Activated naive CD4-positive, alpha-beta T cell treated with anti-CD3 and anti-CD28 coated beads, Interleukin-2, amount 10 ng/mL, durations not matched to agents 7 days and 5 days (primary cell): ENCODE data around the gene KCNF1.
"Not testable (repeated sequence)": the region's sequence is repeated elsewhere in the genome, so short reads cannot be mapped to it uniquely, and the experiment has no call there.

Experiments used
- CTCF ChIA-PET: fragments of 350-600 bp; sonication (Branson Sonifier 250); formaldehyde crosslinking; loops from one replicate; lab custom pipeline; 2021; ENCODE audit warnings: antibody characterized with exemption; lab: Charles Lee
- DNase-seq: peaks from one replicate; pipeline ENCODE4 v3.0.0-alpha.2; 2020
- H3K27ac Mint-ChIP-seq: one replicate; pipeline ENCODE4 v1.8.0; 2021; ENCODE audit warnings: mild to moderate bottlenecking, moderate library complexity, mixed read lengths
- H3K27me3 Mint-ChIP-seq: one replicate; pipeline ENCODE4 v1.8.0; 2021; ENCODE audit warnings: mild to moderate bottlenecking, mixed read lengths
- H3K36me3 Mint-ChIP-seq: one replicate; pipeline ENCODE4 v1.8.0; 2021; ENCODE audit warnings: mixed read lengths
- H3K4me1 Mint-ChIP-seq: one replicate; pipeline ENCODE4 v1.8.0; 2021; ENCODE audit warnings: mixed read lengths
- H3K4me3 Mint-ChIP-seq: one replicate; pipeline ENCODE4 v1.8.0; 2021; ENCODE audit warnings: mild to moderate bottlenecking, moderate library complexity, mixed read lengths
- H3K9me3 Mint-ChIP-seq: one replicate; pipeline ENCODE4 v1.8.0; 2021; ENCODE audit warnings: mixed read lengths

KCNF1 gene

GRCh38 chr2:10944799-10945198 is 33.1 kb downstream of the KCNF1 start:
- H3K4me1 Mint-ChIP-seq = no peaks in the 10 kb centered on the region
- CTCF ChIA-PET = interaction anchor here (0.9 kb wide), 1 partner anchor 180 kb away, joined by 4 read pairs; no protein-coding TSS in a partner anchor
- no peaks in the 10 kb centered on the region for H3K36me3 Mint-ChIP-seq
- H3K9me3 Mint-ChIP-seq = no peaks in the 10 kb centered on the region
- DNase-seq = no peak
- H3K27ac Mint-ChIP-seq = no peak overlapping the region
- no peak overlapping the region for H3K4me3 Mint-ChIP-seq
- H3K27me3 Mint-ChIP-seq = peaks cover 43% of the 10 kb centered on the region

GRCh38 chr2:10946394-10946793 is 34.7 kb downstream of the KCNF1 start:
- Mint-ChIP-seq H3K27ac (no peak overlapping the region), H3K27me3 (peaks cover 44% of the 10 kb centered on the region), H3K36me3 (no peaks in the 10 kb centered on the region), H3K4me1 (no peaks in the 10 kb centered on the region), H3K4me3 (no peak overlapping the region), H3K9me3 (no peaks in the 10 kb centered on the region)
- DNase-seq = no peak
- CTCF ChIA-PET = interaction anchor here (0.6 kb wide), 1 partner anchor 678 kb away, joined by 3 read pairs; no protein-coding TSS in a partner anchor

GRCh38 chr2:10947005-10947440 is 35.3 kb downstream of the KCNF1 start:
- no peak for DNase-seq
- no peak overlapping the region for H3K27ac Mint-ChIP-seq
- CTCF ChIA-PET = no interaction called here
- peaks cover 47% of the 10 kb centered on the region for H3K27me3 Mint-ChIP-seq
- no peak overlapping the region for H3K4me3 Mint-ChIP-seq
- H3K36me3 Mint-ChIP-seq = no peaks in the 10 kb centered on the region
- no peaks in the 10 kb centered on the region for H3K9me3 Mint-ChIP-seq
- no peaks in the 10 kb centered on the region for H3K4me1 Mint-ChIP-seq

- H3K4me1 Mint-ChIP-seq = no peaks in the 10 kb centered on the region
- peaks cover 2% of the 10 kb centered on the region for H3K9me3 Mint-ChIP-seq
- no peak overlapping the region for H3K4me3 Mint-ChIP-seq
- H3K36me3 Mint-ChIP-seq = no peaks in the 10 kb centered on the region
- CTCF ChIA-PET = no interaction called here
- DNase-seq = no peak
- no peak overlapping the region for H3K27ac Mint-ChIP-seq
- H3K27me3 Mint-ChIP-seq = peaks cover 47% of the 10 kb centered on the region
Measured at GRCh38 chr2:10947446-10948187, 35.9 kb downstream of the KCNF1 start.

- H3K27me3 Mint-ChIP-seq = peaks cover 46% of the 10 kb centered on the region
- peaks cover 2% of the 10 kb centered on the region for H3K36me3 Mint-ChIP-seq
- no peak overlapping the region for H3K27ac Mint-ChIP-seq
- peaks cover 8% of the 10 kb centered on the region for H3K9me3 Mint-ChIP-seq
- DNase-seq = no peak
- no peak overlapping the region for H3K4me3 Mint-ChIP-seq
- no peaks in the 10 kb centered on the region for H3K4me1 Mint-ChIP-seq
- CTCF ChIA-PET = no interaction called here
Measured at GRCh38 chr2:10948188-10948564, 36.4 kb downstream of the KCNF1 start.

- H3K9me3 Mint-ChIP-seq = peaks cover 12% of the 10 kb centered on the region
- CTCF ChIA-PET = no interaction called here
- DNase-seq = no peak
- H3K27ac Mint-ChIP-seq = no peak overlapping the region
- no peaks in the 10 kb centered on the region for H3K4me1 Mint-ChIP-seq
- H3K4me3 Mint-ChIP-seq = no peak overlapping the region
- peaks cover 3% of the 10 kb centered on the region for H3K36me3 Mint-ChIP-seq
- peaks cover 47% of the 10 kb centered on the region for H3K27me3 Mint-ChIP-seq
Measured at GRCh38 chr2:10948606-10949230, 37.0 kb downstream of the KCNF1 start.

- Mint-ChIP-seq H3K27me3 (peaks cover 37% of the 10 kb centered on the region), H3K4me3 (no peak overlapping the region), H3K9me3 (peaks cover 12% of the 10 kb centered on the region), H3K36me3 (peaks cover 3% of the 10 kb centered on the region), H3K4me1 (no peaks in the 10 kb centered on the region), H3K27ac (no peak overlapping the region)
- DNase-seq = no peak
- CTCF ChIA-PET = no interaction called here
Measured at GRCh38 chr2:10949835-10950234, 38.1 kb downstream of the KCNF1 start.

- CTCF ChIA-PET = no interaction called here
- H3K27me3 Mint-ChIP-seq = peaks cover 40% of the 10 kb centered on the region
- no peak overlapping the region for H3K27ac Mint-ChIP-seq
- no peaks in the 10 kb centered on the region for H3K4me1 Mint-ChIP-seq
- H3K9me3 Mint-ChIP-seq = peaks cover 12% of the 10 kb centered on the region
- peaks cover 3% of the 10 kb centered on the region for H3K36me3 Mint-ChIP-seq
- DNase-seq = no peak
- no peak overlapping the region for H3K4me3 Mint-ChIP-seq
Measured at GRCh38 chr2:10951558-10952414, 40.1 kb downstream of the KCNF1 start.

GRCh38 chr2:10954416-10954815 is 42.7 kb downstream of the KCNF1 start:
- H3K27ac Mint-ChIP-seq = no peak overlapping the region
- CTCF ChIA-PET = no interaction called here
- no peaks in the 10 kb centered on the region for H3K4me1 Mint-ChIP-seq
- peaks cover 34% of the 10 kb centered on the region for H3K27me3 Mint-ChIP-seq
- peaks cover 12% of the 10 kb centered on the region for H3K9me3 Mint-ChIP-seq
- peaks cover 3% of the 10 kb centered on the region for H3K36me3 Mint-ChIP-seq
- H3K4me3 Mint-ChIP-seq = no peak overlapping the region
- no peak for DNase-seq

- no peak overlapping the region for H3K27ac Mint-ChIP-seq
- no peaks in the 10 kb centered on the region for H3K4me1 Mint-ChIP-seq
- peaks cover 34% of the 10 kb centered on the region for H3K27me3 Mint-ChIP-seq
- DNase-seq = no peak
- no peak overlapping the region for H3K4me3 Mint-ChIP-seq
- peaks cover 3% of the 10 kb centered on the region for H3K36me3 Mint-ChIP-seq
- H3K9me3 Mint-ChIP-seq = peaks cover 12% of the 10 kb centered on the region
- CTCF ChIA-PET = no interaction called here
Measured at GRCh38 chr2:10954856-10955818, 43.4 kb downstream of the KCNF1 start.

GRCh38 chr2:10956006-10956790 is 44.5 kb downstream of the KCNF1 start:
- Mint-ChIP-seq H3K27ac (peak overlapping the region; percentile 75), H3K36me3 (peaks cover 3% of the 10 kb centered on the region), H3K9me3 (peaks cover 12% of the 10 kb centered on the region), H3K4me1 (no peaks in the 10 kb centered on the region), H3K4me3 (no peak overlapping the region), H3K27me3 (peaks cover 38% of the 10 kb centered on the region)
- CTCF ChIA-PET = no interaction called here
- no peak for DNase-seq

GRCh38 chr2:10957391-10957790 is 45.7 kb downstream of the KCNF1 start:
- peaks cover 42% of the 10 kb centered on the region for H3K27me3 Mint-ChIP-seq
- peaks cover 3% of the 10 kb centered on the region for H3K36me3 Mint-ChIP-seq

GRCh38 chr2:10958452-10958851 is 46.7 kb downstream of the KCNF1 start:
- not testable (repeated sequence) for H3K36me3 Mint-ChIP-seq
- CTCF ChIA-PET = interaction anchor here (0.8 kb wide), 1 partner anchor 166 kb away, joined by 3 read pairs; no protein-coding TSS in a partner anchor

More at GRCh38 chr2:10957391-10957790, 45.7 kb downstream of the KCNF1 start:
- Mint-ChIP-seq H3K27ac (no peak overlapping the region), H3K4me3 (no peak overlapping the region), H3K4me1 (no peaks in the 10 kb centered on the region), H3K9me3 (peaks cover 12% of the 10 kb centered on the region)
- DNase-seq = no peak
- CTCF ChIA-PET = no interaction called here

More at GRCh38 chr2:10958452-10958851, 46.7 kb downstream of the KCNF1 start:
- H3K27ac Mint-ChIP-seq, H3K4me1 Mint-ChIP-seq, H3K9me3 Mint-ChIP-seq, DNase-seq, H3K4me3 Mint-ChIP-seq: not testable (repeated sequence)
- peaks cover 38% of the 10 kb centered on the region for H3K27me3 Mint-ChIP-seq
